SK-N-SH treated with all-trans-retinoic acid at 6 μM for 48 hours (cell line): Measurements from ENCODE around the gene SP110.
"Not testable (repeated sequence)": the region's sequence is repeated elsewhere in the genome, so short reads cannot be mapped to it uniquely, and the experiment has no call there.

Experiments
- ATAC-seq: fragments of 200-7000 bp; cut with Tn5 transposase; 3 replicates; pipeline ENCODE4 v1.9.1; 2020; ENCODE audit warnings: mild to moderate bottlenecking, moderate library complexity
- ARNTL ChIP-seq: fragments of 450-650 bp; formaldehyde crosslinking; IDR thresholded peaks from 2 replicates; pipeline ENCODE4 v1.5.0; 2020; ENCODE audit warnings: low read depth, mild to moderate bottlenecking, moderate library complexity, borderline replicate concordance
- BACH2 ChIP-seq: fragments of 250-450 bp; sonication (Bioruptor Pico); IDR thresholded peaks from 2 replicates; pipeline ENCODE4 v1.9.0; 2021; ENCODE audit warnings: mild to moderate bottlenecking, borderline replicate concordance
- CREB5 ChIP-seq: fragments of 250-450 bp; sonication (Bioruptor Pico); IDR thresholded peaks from 2 replicates; pipeline ENCODE4 v1.5.1; 2020; ENCODE audit warnings: low read depth, mild to moderate bottlenecking, moderate library complexity
- CSDC2 ChIP-seq: fragments of 250-450 bp; sonication (Bioruptor Pico); IDR thresholded peaks from 2 replicates; pipeline ENCODE4 v1.5.0; 2020; ENCODE audit warnings: mild to moderate bottlenecking, moderate library complexity
- ESRRG ChIP-seq: fragments of 250-450 bp; sonication (Bioruptor Pico); IDR thresholded peaks from 2 replicates; pipeline ENCODE4 v1.6.1; 2021; ENCODE audit warnings: mild to moderate bottlenecking
- GLIS3 ChIP-seq: fragments of 250-450 bp; sonication (Bioruptor Pico); IDR thresholded peaks from 2 replicates; pipeline ENCODE4 v1.5.0; 2020; ENCODE audit warnings: mild to moderate bottlenecking, moderate library complexity
- ISL1 ChIP-seq: fragments of 250-450 bp; sonication (Bioruptor Pico); IDR thresholded peaks from 2 replicates; pipeline ENCODE4 v2.1.2; 2022; ENCODE audit warnings: mild to moderate bottlenecking, moderate library complexity
- OSR1 ChIP-seq: fragments of 250-450 bp; sonication (Bioruptor Pico); IDR thresholded peaks from 2 replicates; pipeline ENCODE4 v1.8.0; 2022; ENCODE audit warnings: moderate library complexity, mild to moderate bottlenecking, inconsistent platforms
- POU6F1 ChIP-seq: fragments of 250-450 bp; sonication (Bioruptor Pico); IDR thresholded peaks from 2 replicates; pipeline ENCODE4 v1.8.0; 2021; ENCODE audit warnings: low read depth, mild to moderate bottlenecking, moderate library complexity, borderline replicate concordance
- PPARA ChIP-seq: fragments of 250-450 bp; sonication (Bioruptor Pico); IDR thresholded peaks from 2 replicates; pipeline ENCODE4 v1.5.0; 2020; ENCODE audit warnings: mild to moderate bottlenecking, borderline replicate concordance
- RARB ChIP-seq: fragments of 250-450 bp; sonication (Bioruptor Pico); IDR thresholded peaks from 2 replicates; pipeline ENCODE4 v1.8.0; 2021; ENCODE audit warnings: mild to moderate bottlenecking, moderate library complexity
- SNAI2 ChIP-seq: fragments of 250-450 bp; sonication (Bioruptor Pico); IDR thresholded peaks from 2 replicates; pipeline ENCODE4 v1.5.0; 2020; ENCODE audit warnings: mild to moderate bottlenecking, moderate library complexity
- TCF4 ChIP-seq: fragments of 250-450 bp; sonication (Bioruptor Pico); IDR thresholded peaks from 2 replicates; pipeline ENCODE4 v1.8.0; 2021; ENCODE audit warnings: mild to moderate bottlenecking, moderate library complexity, borderline replicate concordance
- TOX ChIP-seq: fragments of 250-450 bp; sonication (Bioruptor Pico); IDR thresholded peaks from 2 replicates; pipeline ENCODE4 v1.8.0; 2021; ENCODE audit warnings: mild to moderate bottlenecking, moderate library complexity, borderline replicate concordance
- TSHZ2 ChIP-seq: fragments of 250-450 bp; sonication (Bioruptor Pico); IDR thresholded peaks from 2 replicates; pipeline ENCODE4 v1.5.0; 2020; ENCODE audit warnings: mild to moderate bottlenecking, moderate library complexity
- ZC3H10 ChIP-seq: fragments of 250-450 bp; sonication (Bioruptor Pico); IDR thresholded peaks from 2 replicates; pipeline ENCODE4 v1.5.1; 2021; ENCODE audit warnings: mild to moderate bottlenecking, moderate library complexity
- ZFP3 ChIP-seq: fragments of 250-450 bp; sonication (Bioruptor Pico); IDR thresholded peaks from 2 replicates; pipeline ENCODE4 v1.5.0; 2020; ENCODE audit warnings: mild to moderate bottlenecking, moderate library complexity
- ZFP30 ChIP-seq: fragments of 450-650 bp; formaldehyde crosslinking; IDR thresholded peaks from 2 replicates; pipeline ENCODE4 v1.5.0; 2022; ENCODE audit warnings: mild to moderate bottlenecking, moderate library complexity
- ZNF565 ChIP-seq: fragments of 450-650 bp; formaldehyde crosslinking; conservative IDR thresholded peaks from 2 replicates; pipeline ENCODE4 v1.5.0; 2020; ENCODE audit warnings: low read depth, mild to moderate bottlenecking, moderate library complexity
- ZNF70 ChIP-seq: fragments of 450-650 bp; formaldehyde crosslinking; IDR thresholded peaks from 2 replicates; pipeline ENCODE4 v1.5.0; 2020; ENCODE audit warnings: mild to moderate bottlenecking, moderate library complexity
- ZNF8 ChIP-seq: fragments of 450-650 bp; formaldehyde crosslinking; IDR thresholded peaks from 2 replicates; pipeline ENCODE4 v1.5.0; 2020; ENCODE audit warnings: mild to moderate bottlenecking, moderate library complexity

The SP110 gene

DNA sequence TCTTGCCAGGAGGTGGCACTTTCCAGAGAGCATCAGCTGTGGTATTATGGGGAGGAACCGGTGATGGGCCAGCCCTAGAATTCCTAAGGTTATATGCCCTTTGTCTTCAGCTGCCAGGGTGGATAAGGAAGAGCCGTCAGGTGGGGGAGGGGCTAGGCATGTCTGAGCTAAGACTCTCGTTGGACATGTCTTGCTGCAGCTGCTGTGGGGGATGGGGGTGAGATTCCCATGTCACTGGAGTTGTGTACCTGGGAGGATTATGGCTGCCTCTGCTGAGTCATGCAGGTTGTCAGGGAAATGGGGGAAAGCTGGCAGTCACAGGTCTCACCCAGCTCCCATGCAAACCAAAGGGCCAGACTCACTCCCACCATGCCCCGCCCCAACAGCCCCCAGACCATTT, 45.2 kb upstream of the SP110 start:
- not testable (repeated sequence) for ATAC-seq

DNA sequence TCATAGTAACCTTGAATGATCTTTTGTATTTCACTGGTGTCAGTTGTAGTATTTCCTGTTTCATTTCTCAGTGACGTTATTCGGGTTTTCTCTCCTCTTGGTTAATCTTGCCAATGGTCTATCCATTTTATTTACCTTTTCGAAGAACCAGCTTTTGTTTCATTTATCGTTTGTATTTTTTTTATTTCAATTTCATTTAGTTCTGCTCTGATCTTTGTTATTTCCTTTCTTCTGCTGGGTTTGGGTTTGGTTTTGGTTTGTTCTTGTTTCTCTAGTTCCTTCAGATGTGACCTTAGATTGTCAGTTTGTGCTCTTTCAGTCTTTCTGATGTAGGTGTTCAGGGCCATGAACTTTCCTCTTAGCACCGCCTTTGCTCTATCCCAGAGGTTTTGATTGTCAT, 42.5 kb upstream of the SP110 start:
- ATAC-seq, result no peak
- TF ChIP-seq TCF4 (CRISPR knock-in tag) (no peak), CREB5 (CRISPR knock-in tag) (no peak), ISL1 (no peak), ARNTL (no peak), POU6F1 (CRISPR knock-in tag) (no peak)
- TF ChIP-seq, all 23 proteins: peak for 0

- no peak for ATAC-seq
- TF ChIP-seq TOX (CRISPR knock-in tag) (no peak), ESRRG (no peak), TCF4 (CRISPR knock-in tag) (no peak), BACH2 (CRISPR knock-in tag) (no peak)
- TF ChIP-seq, all 23 proteins: peak for 0
These were observed 38.7 kb upstream of the SP110 start for GRCh38 chr2:230258483-230258882.

- TF ChIP-seq ISL1 (no peak), OSR1 (CRISPR knock-in tag) (no peak), CREB5 (CRISPR knock-in tag) (no peak), PPARA (no peak), RARB (CRISPR knock-in tag) (no peak), ZFP3 (CRISPR knock-in tag) (no peak), TOX (CRISPR knock-in tag) (no peak), TCF4 (CRISPR knock-in tag) (no peak), ARNTL (no peak), ZNF70 (CRISPR knock-in tag) (no peak), ZNF565 (CRISPR knock-in tag) (no peak), SNAI2 (CRISPR knock-in tag) (no peak)
- ATAC-seq, result no peak
These were observed 37.0 kb upstream of the SP110 start for GRCh38 chr2:230256733-230257332.

DNA sequence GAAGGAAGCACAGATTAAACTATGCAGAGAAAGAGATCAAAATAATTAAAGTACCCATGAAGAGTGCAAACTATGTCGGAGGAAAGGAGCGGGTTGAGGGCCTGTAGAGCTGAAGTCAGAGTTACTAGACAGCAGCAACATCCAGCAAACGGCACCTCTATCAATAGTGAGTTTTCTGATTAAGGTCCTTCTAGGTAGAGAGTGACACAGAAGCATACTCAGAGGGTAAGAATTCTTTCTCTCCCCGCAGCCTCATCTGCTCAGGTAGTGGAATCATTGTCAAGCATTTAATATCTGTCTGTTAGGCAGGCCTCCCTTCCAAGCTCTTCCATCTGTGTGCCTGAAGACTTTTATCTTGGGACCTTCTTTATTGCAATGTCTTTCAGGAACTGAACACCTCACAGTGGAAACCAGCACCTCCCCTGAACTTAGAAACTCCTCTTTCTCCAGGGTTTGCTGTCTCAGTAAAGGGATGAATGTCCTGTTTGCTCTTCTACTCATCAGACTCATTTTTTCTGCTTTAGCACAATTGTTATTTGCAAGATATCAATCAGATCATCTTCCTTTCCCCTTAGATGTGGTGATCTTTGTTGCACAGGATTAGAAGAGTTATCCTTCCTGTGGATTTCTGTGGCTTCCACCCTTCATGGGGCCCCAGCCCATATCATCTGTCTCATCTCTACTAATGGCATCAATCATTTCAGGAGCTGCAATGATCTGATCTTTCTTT, 34.5 kb upstream of the SP110 start:
- no peak; the same call in 2 of the 3 replicates for ATAC-seq
- TF ChIP-seq BACH2 (CRISPR knock-in tag), result no peak
- no peak for TF ChIP-seq ZNF8 (CRISPR knock-in tag)
- TF ChIP-seq POU6F1 (CRISPR knock-in tag), result no peak
- no peak for TF ChIP-seq RARB (CRISPR knock-in tag)
- TF ChIP-seq ESRRG, result no peak
- TF ChIP-seq GLIS3 (CRISPR knock-in tag), result no peak
- no peak for TF ChIP-seq TCF4 (CRISPR knock-in tag)
- no peak for TF ChIP-seq ZC3H10
- no peak for TF ChIP-seq TOX (CRISPR knock-in tag)
- TF ChIP-seq ISL1, result no peak
- TF ChIP-seq ZNF70 (CRISPR knock-in tag), result no peak
- TF ChIP-seq ZFP3 (CRISPR knock-in tag), result no peak
- TF ChIP-seq SNAI2 (CRISPR knock-in tag), result no peak
- no peak for TF ChIP-seq ZFP30 (CRISPR knock-in tag)
- TF ChIP-seq ARNTL, result no peak
- TF ChIP-seq PPARA, result no peak
- no peak for TF ChIP-seq TSHZ2 (CRISPR knock-in tag)
- no peak for TF ChIP-seq CSDC2 (CRISPR knock-in tag)
- no peak for TF ChIP-seq ZNF565 (CRISPR knock-in tag)
- TF ChIP-seq OSR1 (CRISPR knock-in tag), result no peak
